Spleen (tissue), 7 donors: Measurements from ENCODE around the gene TTC3.

Experiments
- CTCF ChIP-seq, 11 experiments: fragments of 200-600 bp in 7 of 11; fragments of 450-650 bp in 4 of 11; sonication (generic) in 4 of 11; IDR thresholded peaks in 8 of 11; conservative IDR thresholded peaks in 3 of 11; 1 replicate in 7 of 11; 2 replicates in 4 of 11; pipeline versions ENCODE4 v1.4.0 to v1.8.0; 2016 to 2021; ENCODE audit warnings: antibody characterized with exemption in 11 of 11, inconsistent platforms in 4 of 11, mild to moderate bottlenecking in 1 of 11
- POLR2A ChIP-seq, 3 donors: fragments of 450-650 bp; IDR thresholded peaks; one replicate each; pipeline ENCODE4 v1.5.1; 2017; ENCODE audit warnings: antibody characterized with exemption in 3 of 3, mild to moderate bottlenecking in 1 of 3
- POLR2AphosphoS5 ChIP-seq, 3 donors: sonication (generic); formaldehyde crosslinking; IDR thresholded peaks; one replicate each; pipeline ENCODE4 v1.5.1; 2017; ENCODE audit warnings: antibody characterized with exemption in 3 of 3
- donor health status: DM: no; HTN: no; CAD: no; lungs with moderate emphysema.
- donor health status: DM: no; HTN: no; CAD: no.
- donor health status: DM: no; HTN: no; CAD: no.

GRCh38 chr21:37085726-37086125 is 12.7 kb downstream of the TTC3 start:
- TF ChIP-seq CTCF (IDR thresholded peaks at IDR 0.05 in 8 of 11, conservative IDR thresholded peaks at IDR 0.05 in 3 of 11), result no peak
- no peak for TF ChIP-seq POLR2AphosphoS5 (IDR thresholded peaks at IDR 0.05)
- TF ChIP-seq POLR2A (IDR thresholded peaks at IDR 0.05), result no peak
